Tibial nerve (tissue), 4 donors: ENCODE results near the gene IFNGR2. TPM values are rescaled to one million over a fixed set of nuclear protein-coding genes. Genes with fewer than 3 reads are reported as not detected.
A peak's percentile ranks its signal among the peaks of the same experiment; 100 is the strongest.
"Not testable (repeated sequence)": the region's sequence is repeated elsewhere in the genome, so short reads cannot be mapped to it uniquely, and the experiment has no call there.

Experiments
- DNase-seq, 2 donors: peaks; one replicate each; pipeline ENCODE4 v3.0.0-alpha.2; 2019; ENCODE audit warnings: low spot score in 2 of 2
- H3K27ac ChIP-seq, 4 donors: fragments of 200-600 bp; sonication (generic) in 3 of 4; one replicate each; pipeline ENCODE4 v1.5.1; 2017 to 2019; ENCODE audit warnings: mild to moderate bottlenecking in 1 of 4
- H3K27me3 ChIP-seq, 2 donors: fragments of 200-600 bp; sonication (generic) in 1 of 2; one replicate each; pipeline versions ENCODE4 v1.5.1 to v1.6.0; 2017 to 2019
- H3K36me3 ChIP-seq, 3 donors: fragments of 200-600 bp; sonication (generic); one replicate each; pipeline ENCODE4 v1.5.1; 2018 to 2019
- H3K4me1 ChIP-seq, 4 donors: fragments of 200-600 bp; sonication (generic) in 3 of 4; one replicate each; pipeline ENCODE4 v1.5.1; 2017 to 2019
- H3K4me3 ChIP-seq, 4 donors: fragments of 200-600 bp; sonication (generic) in 3 of 4; one replicate each; pipeline ENCODE4 v1.5.1; 2017 to 2019; ENCODE audit warnings: mild to moderate bottlenecking in 1 of 4, moderate library complexity in 1 of 4
- H3K9me3 ChIP-seq, 4 donors: fragments of 200-600 bp; sonication (generic) in 3 of 4; one replicate each; pipeline ENCODE4 v1.5.1; 2017 to 2019
- EP300 ChIP-seq, 2 donors: sonication (generic); formaldehyde crosslinking; IDR thresholded peaks; one replicate each; pipeline ENCODE4 v1.6.1; 2017; ENCODE audit warnings: antibody characterized with exemption in 2 of 2, mild to moderate bottlenecking in 1 of 2
- POLR2A ChIP-seq, 2 donors: fragments of 450-650 bp; IDR thresholded peaks; one replicate each; pipeline ENCODE4 v1.6.1; 2017; ENCODE audit warnings: antibody characterized with exemption in 2 of 2, mild to moderate bottlenecking in 2 of 2, moderate library complexity in 2 of 2
- WGBS, 2 donors: methylation state at CpG; one replicate each; pipeline ENCODE4 v1.1.5; 2018; 5-methylcytosine and 5-hydroxymethylcytosine counted together
- total RNA-seq, 4 donors: library from RNA; depleted of rRNA; stranded (reverse); fragments of >200 nt; gene quantifications; one replicate each; pipeline ENCODE4 v1.1.0, GENCODE V29; 2016
- TF ChIP-seq, protein P1 (sequence below), 5 experiments: fragments of 200-600 bp in 3 of 5; fragments of 450-650 bp in 2 of 5; sonication (generic) in 3 of 5; IDR thresholded peaks; one replicate each; pipeline ENCODE4 v1.5.1; 2016 to 2019; ENCODE audit warnings: antibody characterized with exemption in 5 of 5, mild to moderate bottlenecking in 3 of 5, moderate library complexity in 2 of 5

The IFNGR2 gene
- total RNA-seq, 4 donors from 2014 or later: 110 to 153 (median 129) TPM

DNA sequence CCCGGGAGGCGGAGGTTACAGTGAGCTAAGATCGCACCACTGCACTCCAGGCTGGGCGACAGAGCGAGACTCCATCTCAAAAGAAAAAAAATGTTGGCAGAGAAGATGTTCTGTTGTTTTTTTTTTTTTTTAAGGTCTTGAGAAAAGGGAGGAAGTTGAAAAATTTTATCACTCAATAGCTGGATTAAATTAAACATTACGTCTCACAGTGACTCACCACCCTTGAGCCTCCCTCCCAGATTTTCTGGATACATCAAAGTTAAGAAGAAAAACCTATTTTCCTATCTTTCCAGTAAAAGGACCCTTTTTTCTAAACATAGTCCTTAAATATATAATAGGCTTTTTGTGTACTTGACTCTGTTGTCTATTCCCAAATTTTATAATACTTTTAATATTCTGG lies 42.9 kb upstream of the IFNGR2 start:
- WGBS, 2 donors: 48 to 65% methylated on average over 6 of the region's 6 CpGs
- Histone ChIP-seq H3K4me1 (peaks cover 0 to 26% (median 18%) of the 10 kb centered on the region in 4 donors), H3K9me3 (no peaks in the 10 kb centered on the region), H3K36me3 (peaks cover 0 to 29% (median 3%) of the 10 kb centered on the region in 3 donors), H3K4me3 (no peak overlapping the region), H3K27ac (peak overlapping the region; percentile 15 to 82 (median 76)), H3K27me3 (no peaks in the 10 kb centered on the region)
- no peak for DNase-seq
- TF ChIP-seq POLR2A (IDR thresholded peaks at IDR 0.05) (no peak), EP300 (IDR thresholded peaks at IDR 0.05) (no peak)
- TF ChIP-seq, protein P1, sequence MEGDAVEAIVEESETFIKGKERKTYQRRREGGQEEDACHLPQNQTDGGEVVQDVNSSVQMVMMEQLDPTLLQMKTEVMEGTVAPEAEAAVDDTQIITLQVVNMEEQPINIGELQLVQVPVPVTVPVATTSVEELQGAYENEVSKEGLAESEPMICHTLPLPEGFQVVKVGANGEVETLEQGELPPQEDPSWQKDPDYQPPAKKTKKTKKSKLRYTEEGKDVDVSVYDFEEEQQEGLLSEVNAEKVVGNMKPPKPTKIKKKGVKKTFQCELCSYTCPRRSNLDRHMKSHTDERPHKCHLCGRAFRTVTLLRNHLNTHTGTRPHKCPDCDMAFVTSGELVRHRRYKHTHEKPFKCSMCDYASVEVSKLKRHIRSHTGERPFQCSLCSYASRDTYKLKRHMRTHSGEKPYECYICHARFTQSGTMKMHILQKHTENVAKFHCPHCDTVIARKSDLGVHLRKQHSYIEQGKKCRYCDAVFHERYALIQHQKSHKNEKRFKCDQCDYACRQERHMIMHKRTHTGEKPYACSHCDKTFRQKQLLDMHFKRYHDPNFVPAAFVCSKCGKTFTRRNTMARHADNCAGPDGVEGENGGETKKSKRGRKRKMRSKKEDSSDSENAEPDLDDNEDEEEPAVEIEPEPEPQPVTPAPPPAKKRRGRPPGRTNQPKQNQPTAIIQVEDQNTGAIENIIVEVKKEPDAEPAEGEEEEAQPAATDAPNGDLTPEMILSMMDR (IDR thresholded peaks at IDR 0.05): no peak

DNA sequence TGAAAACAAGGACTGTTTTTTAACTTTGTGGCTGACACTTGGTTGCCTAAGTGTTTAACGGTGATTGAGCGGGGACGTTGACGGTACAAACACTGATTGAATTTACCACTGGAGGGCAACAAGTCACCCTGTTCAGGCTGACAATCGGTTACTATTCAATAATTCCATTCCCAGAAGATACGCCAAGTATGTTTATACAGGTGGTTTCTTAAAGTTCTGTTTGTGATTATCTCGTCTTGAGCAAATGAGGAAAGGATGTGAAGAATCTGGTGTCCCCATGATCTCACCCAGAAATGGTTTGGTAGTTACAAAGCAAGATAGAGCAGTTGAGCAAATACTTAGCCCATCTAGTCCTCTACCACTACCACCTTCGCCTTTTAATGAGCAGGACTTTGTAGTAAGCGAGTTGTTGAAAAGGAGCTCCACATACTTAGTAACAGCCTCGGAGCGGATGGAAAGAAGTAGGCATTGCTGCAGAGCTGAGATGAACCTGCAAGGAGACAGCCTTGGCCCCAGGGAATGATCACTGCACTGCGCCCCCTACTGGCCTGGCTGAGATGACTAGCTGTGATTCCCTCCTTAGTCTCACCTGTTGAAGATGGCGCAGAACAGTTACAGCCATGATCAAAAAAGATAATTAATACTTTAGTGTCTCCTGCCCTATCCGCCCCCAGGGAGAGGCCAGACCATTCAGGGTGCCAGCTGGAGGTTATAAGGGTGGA lies 42.2 kb upstream of the IFNGR2 start:
- peak overlapping the region in 2 of 4 donors; percentile 10 to 24 for H3K4me3 ChIP-seq
- H3K36me3 ChIP-seq: peaks cover 0 to 21% (median 0%) of the 10 kb centered on the region in 3 donors
- peak; percentile 70 to 85 for DNase-seq
- H3K4me1 ChIP-seq: peaks cover 0 to 26% (median 18%) of the 10 kb centered on the region in 4 donors
- peak overlapping the region; percentile 15 to 82 (median 76) for H3K27ac ChIP-seq
- WGBS, 2 donors: 9 to 11% methylated on average over 14 of the region's 14 CpGs
- H3K9me3 ChIP-seq: no peaks in the 10 kb centered on the region
- TF ChIP-seq, protein P1 (IDR thresholded peaks at IDR 0.05): peak; percentile 65 to 90 (median 87)
- TF ChIP-seq EP300 (IDR thresholded peaks at IDR 0.05) (peak in 1 of 2 donors; percentile 69), POLR2A (IDR thresholded peaks at IDR 0.05) (no peak)
- H3K27me3 ChIP-seq: no peaks in the 10 kb centered on the region

DNA sequence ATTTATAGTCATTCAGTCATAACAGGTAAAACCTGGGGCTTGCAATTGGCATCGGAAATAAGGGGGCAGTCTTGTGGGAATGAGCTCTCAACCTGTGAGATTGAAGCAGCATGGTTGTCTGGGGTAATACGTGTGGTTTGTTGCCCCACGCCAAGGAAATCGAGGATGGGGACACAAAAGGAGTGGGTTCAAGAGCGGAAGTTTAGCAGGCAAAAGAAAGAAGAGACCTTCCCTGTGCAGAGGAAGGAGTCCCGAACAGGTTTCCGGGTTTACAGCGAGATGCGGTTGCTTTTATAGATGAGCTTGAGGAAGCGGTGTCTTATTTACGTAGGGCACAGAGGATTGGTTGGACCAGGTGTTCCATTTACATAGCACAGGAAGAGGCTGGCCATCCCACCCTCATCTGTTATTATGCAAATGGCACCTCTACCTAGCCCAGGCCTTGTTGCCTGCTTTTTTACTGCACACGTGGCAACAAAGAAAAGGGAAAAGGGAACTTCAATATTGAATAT lies 41.1 kb upstream of the IFNGR2 start:
- H3K9me3 ChIP-seq: peaks cover 0 to 7% (median 0%) of the 10 kb centered on the region in 4 donors
- peak overlapping the region in 3 of 4 donors; percentile 73 to 82 (median 79) for H3K27ac ChIP-seq
- H3K4me3 ChIP-seq: peak overlapping the region in 2 of 4 donors; percentile 10 to 24
- no peaks in the 10 kb centered on the region for H3K27me3 ChIP-seq
- 54% methylated on average over 12 of the region's 12 CpGs for WGBS, 2 donors
- DNase-seq: no peak
- H3K36me3 ChIP-seq: peaks cover 0 to 11% (median 0%) of the 10 kb centered on the region in 3 donors
- peaks cover 0 to 26% (median 18%) of the 10 kb centered on the region in 4 donors for H3K4me1 ChIP-seq
- TF ChIP-seq, protein P1 (IDR thresholded peaks at IDR 0.05): no peak
- TF ChIP-seq EP300 (IDR thresholded peaks at IDR 0.05) (peak in 1 of 2 donors; percentile 31), POLR2A (IDR thresholded peaks at IDR 0.05) (peak in 1 of 2 donors; percentile 17)

DNA sequence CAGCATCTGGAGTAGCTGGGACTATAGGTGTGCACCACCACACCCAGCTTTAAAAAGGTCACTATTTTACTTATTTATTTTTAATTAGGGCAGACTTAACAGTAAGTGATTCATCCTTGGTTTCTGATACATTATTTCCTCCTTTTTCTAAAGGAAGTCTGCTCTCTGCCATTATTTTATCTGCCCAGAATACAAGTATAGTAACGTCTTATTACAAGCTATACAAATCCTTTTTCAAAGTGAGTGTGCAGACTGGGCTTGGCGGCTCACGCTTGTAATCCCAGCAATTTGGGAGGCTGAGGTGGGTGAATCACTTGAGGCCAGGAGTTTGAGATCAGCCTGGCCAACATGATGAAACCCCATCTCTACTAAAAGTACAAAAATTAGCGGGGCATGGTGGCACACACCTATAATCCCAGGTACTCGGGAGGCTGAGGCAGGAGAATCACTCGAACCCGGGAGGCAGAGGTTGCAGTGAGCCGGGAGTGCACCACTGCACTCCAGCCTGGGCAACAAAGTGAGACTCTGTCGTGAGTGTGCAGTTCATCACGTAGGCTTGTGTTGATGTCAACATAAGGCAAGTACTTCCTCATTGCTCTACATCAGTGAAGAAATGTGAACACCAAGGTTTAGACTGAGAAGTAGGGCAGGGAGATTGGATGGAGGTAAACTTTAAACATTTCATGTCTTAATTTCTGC lies 39.2 kb upstream of the IFNGR2 start:
- Histone ChIP-seq H3K4me1 (peaks cover 0 to 26% (median 18%) of the 10 kb centered on the region in 4 donors), H3K27ac (peak overlapping the region in 2 of 4 donors; percentile 17 to 22), H3K9me3 (peaks cover 0 to 23% (median 0%) of the 10 kb centered on the region in 4 donors)
- peak in 1 of 2 donors; percentile 23 for TF ChIP-seq EP300 (IDR thresholded peaks at IDR 0.05)
- H3K36me3 ChIP-seq, DNase-seq, H3K27me3 ChIP-seq, H3K4me3 ChIP-seq: not testable (repeated sequence)
- WGBS, 2 donors: 66 to 77% methylated on average over 10 of the region's 10 CpGs

DNA sequence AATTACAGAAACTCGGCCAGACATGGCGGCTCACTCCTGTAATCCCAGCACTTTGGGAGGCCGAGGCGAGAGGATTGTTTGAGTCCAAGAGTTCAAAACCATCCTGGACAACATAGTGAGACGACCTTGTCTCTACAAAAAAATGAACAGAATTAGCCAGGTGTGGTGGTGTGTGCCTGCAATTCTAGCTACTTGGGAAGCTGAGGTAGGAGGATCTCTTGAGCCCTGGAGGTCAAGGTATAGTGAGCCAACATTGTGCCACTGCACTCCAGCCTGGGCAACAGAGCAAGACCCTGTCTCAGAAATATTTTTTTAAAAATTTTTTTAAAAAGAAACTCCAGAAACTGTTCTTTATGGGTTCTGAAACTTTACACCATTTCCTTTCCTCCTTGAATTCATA lies 38.4 kb upstream of the IFNGR2 start:
- 93 to 96% methylated on average over 5 of the region's 5 CpGs for WGBS, 2 donors
- peaks cover 0 to 23% (median 0%) of the 10 kb centered on the region in 4 donors for H3K9me3 ChIP-seq
- H3K27ac ChIP-seq: no peak overlapping the region
- H3K27me3 ChIP-seq: no peaks in the 10 kb centered on the region
- DNase-seq: no peak
- peaks cover 0 to 25% (median 18%) of the 10 kb centered on the region in 4 donors for H3K4me1 ChIP-seq
- H3K36me3 ChIP-seq: no peaks in the 10 kb centered on the region
- TF ChIP-seq, protein P1 (IDR thresholded peaks at IDR 0.05): no peak
- TF ChIP-seq POLR2A (IDR thresholded peaks at IDR 0.05): no peak
- TF ChIP-seq EP300 (IDR thresholded peaks at IDR 0.05): no peak
- H3K4me3 ChIP-seq: no peak overlapping the region
